Prostate gland (tissue), 2 donors: Measurements from ENCODE around the gene BMP7. TPM values are rescaled to one million over a fixed set of nuclear protein-coding genes. Genes with fewer than 3 reads are reported as not detected.

Source experiments
- DNase-seq: peaks from one replicate; pipeline ENCODE4 v3.0.0-alpha.2; 2019; ENCODE audit warnings: low spot score
- H3K27ac ChIP-seq, 2 donors: fragments of 200-600 bp; sonication (generic); 2 replicates each; pipeline ENCODE4 v1.5.1; 2017 to 2019
- H3K27me3 ChIP-seq: fragments of 200-600 bp; sonication (generic); replicated peaks from 2 replicates; pipeline ENCODE4 v1.5.1; 2019; ENCODE audit not compliant: insufficient read depth
- H3K36me3 ChIP-seq, 2 donors: fragments of 200-600 bp; sonication (generic); 1 replicate in 1 of 2; 2 replicates in 1 of 2; pipeline versions ENCODE4 v1.5.1 to v1.8.1; 2017 to 2019
- H3K4me1 ChIP-seq: fragments of 200-600 bp; sonication (generic); replicated peaks from 2 replicates; pipeline ENCODE4 v1.5.1; 2019
- H3K4me3 ChIP-seq, 2 donors: fragments of 200-600 bp; sonication (generic); 2 replicates each; pipeline ENCODE4 v1.5.1; 2017 to 2019
- H3K9me3 ChIP-seq: fragments of 200-600 bp; sonication (generic); 2 replicates; pipeline ENCODE4 v1.5.1; 2017
- POLR2A ChIP-seq: fragments of 450-650 bp; IDR thresholded peaks from one replicate; pipeline ENCODE4 v1.6.1; 2016; ENCODE audit warnings: antibody characterized with exemption, mild to moderate bottlenecking
- POLR2AphosphoS5 ChIP-seq: sonication (generic); formaldehyde crosslinking; IDR thresholded peaks from one replicate; pipeline ENCODE4 v1.6.1; 2017; ENCODE audit warnings: antibody characterized with exemption
- WGBS: methylation state at CpG from one replicate; pipeline ENCODE4 v1.1.5; 2018; 5-methylcytosine and 5-hydroxymethylcytosine counted together
- intact Hi-C: fragments of 100-400 bp; cut with DNase I; formaldehyde crosslinking; loops from one replicate; pipeline ENCODE4 v1.14.2; 2022
- total RNA-seq, 2 donors: library from RNA; depleted of rRNA; stranded (reverse); fragments of >200 nt; gene quantifications; one replicate each; pipeline ENCODE4 v1.1.0, GENCODE V29; 2016
- TF ChIP-seq, protein P1 (sequence below), 4 experiments: fragments of 200-600 bp in 2 of 4; fragments of 450-650 bp in 2 of 4; sonication (generic) in 2 of 4; IDR thresholded peaks; 1 replicate in 3 of 4; 2 replicates in 1 of 4; pipeline ENCODE4 v1.5.1; 2016 to 2019; ENCODE audit warnings: antibody characterized with exemption in 4 of 4, mild to moderate bottlenecking in 2 of 4, moderate library complexity in 2 of 4

Gene BMP7
- total RNA-seq, 2 donors from 2014 or later: 10.5 to 16.8 TPM

DNA sequence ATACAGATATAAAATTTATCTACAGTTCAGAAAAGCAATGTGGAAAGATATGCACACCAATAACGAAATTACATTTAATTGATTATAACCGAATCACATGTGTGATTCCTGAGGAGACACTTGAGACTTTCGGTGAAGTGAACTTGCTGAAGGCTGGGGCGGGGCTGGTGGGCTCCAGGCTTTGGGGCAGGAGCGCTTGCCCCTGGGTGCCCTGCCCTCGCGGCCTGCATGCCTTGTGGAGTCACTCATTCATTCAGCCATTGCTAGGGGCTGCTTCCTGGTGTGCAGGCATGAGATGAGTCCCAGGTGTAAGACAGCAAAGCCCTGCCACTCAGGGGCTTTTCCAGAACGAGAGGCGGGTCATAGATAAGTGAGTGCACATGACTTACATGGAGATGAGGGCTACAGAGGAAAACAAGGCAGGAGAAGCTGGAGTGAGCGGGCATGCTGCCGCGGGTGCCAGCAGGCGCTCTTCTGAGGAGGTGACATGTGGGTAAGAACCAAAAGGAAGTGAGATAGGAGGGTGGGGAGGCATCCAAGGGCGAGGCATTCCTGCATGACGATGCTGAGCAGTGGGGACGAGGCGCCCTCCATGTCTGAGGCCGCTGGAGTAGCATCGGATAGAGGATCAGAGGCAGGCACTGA, 88.7 kb downstream of the BMP7 start:
- no peaks in the 10 kb centered on the region for H3K36me3 ChIP-seq
- no peak overlapping the region for H3K4me3 ChIP-seq
- intact Hi-C loops: no loop called here
- 88% methylated on average over 19 of the region's 19 CpGs for WGBS
- no peak overlapping the region for H3K27ac ChIP-seq
- no peak for DNase-seq
- no peaks in the 10 kb centered on the region for H3K9me3 ChIP-seq
- H3K27me3 ChIP-seq: no peaks in the 10 kb centered on the region
- no peak for TF ChIP-seq POLR2A
- TF ChIP-seq, protein P1, sequence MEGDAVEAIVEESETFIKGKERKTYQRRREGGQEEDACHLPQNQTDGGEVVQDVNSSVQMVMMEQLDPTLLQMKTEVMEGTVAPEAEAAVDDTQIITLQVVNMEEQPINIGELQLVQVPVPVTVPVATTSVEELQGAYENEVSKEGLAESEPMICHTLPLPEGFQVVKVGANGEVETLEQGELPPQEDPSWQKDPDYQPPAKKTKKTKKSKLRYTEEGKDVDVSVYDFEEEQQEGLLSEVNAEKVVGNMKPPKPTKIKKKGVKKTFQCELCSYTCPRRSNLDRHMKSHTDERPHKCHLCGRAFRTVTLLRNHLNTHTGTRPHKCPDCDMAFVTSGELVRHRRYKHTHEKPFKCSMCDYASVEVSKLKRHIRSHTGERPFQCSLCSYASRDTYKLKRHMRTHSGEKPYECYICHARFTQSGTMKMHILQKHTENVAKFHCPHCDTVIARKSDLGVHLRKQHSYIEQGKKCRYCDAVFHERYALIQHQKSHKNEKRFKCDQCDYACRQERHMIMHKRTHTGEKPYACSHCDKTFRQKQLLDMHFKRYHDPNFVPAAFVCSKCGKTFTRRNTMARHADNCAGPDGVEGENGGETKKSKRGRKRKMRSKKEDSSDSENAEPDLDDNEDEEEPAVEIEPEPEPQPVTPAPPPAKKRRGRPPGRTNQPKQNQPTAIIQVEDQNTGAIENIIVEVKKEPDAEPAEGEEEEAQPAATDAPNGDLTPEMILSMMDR (IDR thresholded peaks at IDR 0.05): no peak
- no peak for TF ChIP-seq POLR2AphosphoS5
- no peaks in the 10 kb centered on the region for H3K4me1 ChIP-seq

DNA sequence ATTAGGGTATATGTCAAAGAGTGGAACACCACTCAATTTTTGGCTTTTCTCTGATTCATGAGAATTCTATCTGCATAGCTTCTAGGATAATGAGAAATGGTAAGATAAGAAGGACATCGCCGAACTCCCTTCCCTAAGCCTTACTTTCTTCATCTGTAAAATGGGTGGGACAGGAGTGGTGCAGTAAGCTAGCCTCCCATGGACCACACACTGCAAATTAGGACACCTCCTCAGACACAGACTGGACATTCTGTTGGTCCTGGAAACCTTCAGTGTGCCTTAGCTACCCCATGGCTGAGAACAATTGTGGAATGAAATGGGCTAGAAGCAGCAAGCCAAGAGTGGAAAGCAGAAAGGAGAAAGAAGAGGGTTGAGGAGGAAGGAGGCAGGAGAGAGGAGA, 89.6 kb downstream of the BMP7 start:
- intact Hi-C loops: no loop called here
- 95% methylated on average over 2 of the region's 2 CpGs for WGBS
- TF ChIP-seq, protein P1 (IDR thresholded peaks at IDR 0.05): no peak
- no peak for TF ChIP-seq POLR2A
- no peak for TF ChIP-seq POLR2AphosphoS5
- Histone ChIP-seq H3K27me3 (no peaks in the 10 kb centered on the region), H3K9me3 (no peaks in the 10 kb centered on the region), H3K4me3 (no peak overlapping the region), H3K4me1 (no peaks in the 10 kb centered on the region), H3K27ac (no peak overlapping the region), H3K36me3 (no peaks in the 10 kb centered on the region)
- DNase-seq: no peak

DNA sequence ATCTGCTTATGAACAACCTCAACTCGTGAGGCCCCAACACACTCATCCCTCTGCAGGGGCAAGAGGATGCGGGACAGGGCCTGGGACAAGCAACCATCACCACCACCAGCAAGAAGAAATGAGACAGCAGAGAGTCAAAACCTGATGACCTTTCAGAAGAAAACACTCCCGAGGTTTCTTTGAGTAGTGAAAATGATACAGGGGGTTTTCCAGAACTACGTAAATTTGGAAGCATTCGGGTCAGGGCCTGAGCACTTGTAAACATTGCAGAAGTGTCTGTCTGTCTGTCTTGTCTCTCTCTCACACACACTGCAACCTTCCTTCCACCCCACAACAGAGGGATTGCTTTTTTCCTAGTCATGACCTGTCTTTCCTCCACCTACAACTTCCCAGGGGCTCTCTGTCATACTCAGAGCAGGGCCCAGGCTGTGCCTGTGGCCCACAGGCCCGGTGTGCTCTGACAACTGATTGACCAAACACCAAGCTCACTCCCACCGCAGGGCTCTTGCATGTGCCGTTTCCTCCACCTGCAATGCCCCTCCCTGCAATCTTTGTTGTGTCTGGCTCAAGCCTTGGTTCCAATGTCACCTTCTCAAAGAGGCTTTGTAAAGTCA, 90.9 kb downstream of the BMP7 start:
- no peak for TF ChIP-seq POLR2A
- TF ChIP-seq, protein P1 (IDR thresholded peaks at IDR 0.05): no peak
- TF ChIP-seq POLR2AphosphoS5: no peak
- no peaks in the 10 kb centered on the region for H3K36me3 ChIP-seq
- no peaks in the 10 kb centered on the region for H3K4me1 ChIP-seq
- H3K9me3 ChIP-seq: no peaks in the 10 kb centered on the region
- no peak overlapping the region for H3K4me3 ChIP-seq
- no peaks in the 10 kb centered on the region for H3K27me3 ChIP-seq
- DNase-seq: no peak
- no peak overlapping the region for H3K27ac ChIP-seq
- intact Hi-C loops: no loop called here
- WGBS: 76% methylated on average over 8 of the region's 8 CpGs

DNA sequence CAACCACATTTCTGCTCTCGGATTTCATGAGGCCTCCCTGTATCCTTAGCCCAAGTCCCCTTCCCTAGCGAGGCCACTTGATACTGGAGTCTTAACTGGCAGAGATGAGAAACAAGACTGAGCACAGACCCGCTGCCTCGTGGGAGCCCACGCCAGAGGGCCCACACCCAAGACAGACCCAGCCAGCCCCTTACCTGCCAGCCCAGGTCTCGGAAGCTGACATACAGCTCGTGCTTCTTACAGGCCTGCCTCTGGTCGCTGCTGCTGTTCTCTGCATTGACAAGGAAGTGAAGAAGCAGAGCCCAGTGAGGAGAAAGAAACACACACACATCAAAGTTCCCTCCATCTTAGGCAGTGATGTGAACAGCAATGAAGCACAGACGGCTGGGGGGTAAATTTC, 91.7 kb downstream of the BMP7 start:
- intact Hi-C loops: no loop called here
- 75% methylated on average over 9 of the region's 9 CpGs for WGBS
- no peak for DNase-seq
- H3K27me3 ChIP-seq: no peaks in the 10 kb centered on the region
- H3K27ac ChIP-seq: no peak overlapping the region
- no peaks in the 10 kb centered on the region for H3K9me3 ChIP-seq
- H3K4me1 ChIP-seq: no peaks in the 10 kb centered on the region
- H3K36me3 ChIP-seq: no peaks in the 10 kb centered on the region
- H3K4me3 ChIP-seq: no peak overlapping the region
- TF ChIP-seq POLR2A (no peak), POLR2AphosphoS5 (no peak)
- TF ChIP-seq, protein P1 (IDR thresholded peaks at IDR 0.05): no peak

DNA sequence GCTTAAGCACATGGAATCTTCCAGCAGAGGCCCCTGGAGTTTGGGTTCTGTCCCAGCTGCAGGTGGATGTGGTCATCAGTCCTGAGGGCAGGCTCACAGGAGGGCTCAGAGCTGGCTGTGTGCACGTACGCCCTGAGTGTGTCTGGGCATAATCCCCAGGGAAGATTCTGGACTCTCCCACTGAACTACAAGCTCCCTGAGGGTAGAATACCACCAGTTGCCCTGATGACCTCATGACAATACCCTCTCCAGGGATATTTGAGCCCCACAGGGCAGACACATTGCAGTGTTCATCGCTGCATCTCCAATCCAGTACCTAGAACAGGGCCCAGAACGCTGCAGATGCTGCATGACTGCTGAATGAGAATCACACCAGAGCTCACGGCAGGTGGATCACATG, 92.5 kb downstream of the BMP7 start:
- no peak overlapping the region for H3K4me3 ChIP-seq
- no peaks in the 10 kb centered on the region for H3K4me1 ChIP-seq
- TF ChIP-seq POLR2AphosphoS5 (no peak), POLR2A (no peak)
- TF ChIP-seq, protein P1 (IDR thresholded peaks at IDR 0.05): no peak
- H3K9me3 ChIP-seq: no peaks in the 10 kb centered on the region
- no peaks in the 10 kb centered on the region for H3K36me3 ChIP-seq
- H3K27ac ChIP-seq: no peak overlapping the region
- intact Hi-C loops: no loop called here
- no peaks in the 10 kb centered on the region for H3K27me3 ChIP-seq
- no peak for DNase-seq
- WGBS: 89% methylated on average over 5 of the region's 5 CpGs
